ENCODE data around the gene NEURL1B.

GRCh38 chr5:172667786-172668593 lies 26.9 kb downstream of the NEURL1B start:
- TF ChIP-seq CTCF (conservative IDR thresholded peaks at IDR 0.05 in 1 of 2, IDR thresholded peaks at IDR 0.05 in 1 of 2; ENCODE audit: extremely low read depth in 1 of 2, insufficient read depth in 1 of 2, low read depth in 1 of 2, low read length in 2 of 2) (no peak), EZH2 (IDR thresholded peaks at IDR 0.05; ENCODE audit: borderline replicate concordance, low read length) (no peak)
